Measurements from ENCODE around the gene TRIM63.
A peak's percentile ranks its signal among the peaks of the same experiment; 100 is the strongest.

Gene TRIM63

DNA sequence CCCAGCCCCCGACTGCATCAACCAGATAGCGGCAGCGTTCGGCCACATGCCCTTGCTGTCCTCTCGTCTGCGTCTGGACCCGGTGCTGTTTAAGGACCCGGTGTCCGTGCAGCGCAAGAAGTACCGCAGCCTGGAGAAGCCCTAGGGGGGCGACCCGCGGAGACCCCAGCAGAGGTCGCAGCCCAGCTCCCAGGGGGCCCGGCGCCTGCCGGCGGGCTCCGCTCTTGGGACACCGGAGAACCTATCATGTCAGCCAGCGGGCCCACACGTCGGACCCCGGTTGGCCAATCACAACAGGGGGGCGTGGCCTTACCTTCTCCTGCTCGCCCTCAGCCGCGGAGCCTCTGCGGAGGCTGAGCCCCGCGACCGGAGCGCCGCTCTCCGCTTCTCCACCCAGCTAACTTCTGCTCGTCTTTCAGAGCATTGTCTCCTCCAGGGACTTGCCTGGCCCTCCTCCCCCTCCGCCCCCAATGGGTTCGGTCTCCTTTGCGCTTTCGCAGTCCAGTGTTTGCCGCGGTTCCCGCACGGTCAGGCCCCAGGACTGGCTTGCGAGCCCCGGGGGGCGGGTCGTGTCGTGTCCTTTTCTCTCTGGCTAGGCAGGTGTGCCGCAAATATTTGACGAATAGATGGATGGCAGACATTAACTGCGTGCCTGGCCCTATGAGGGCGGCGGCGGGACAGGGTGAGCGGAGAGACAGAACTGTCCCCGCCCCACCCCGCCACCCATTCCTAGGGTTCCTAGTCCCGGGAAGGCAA, 32.0 kb downstream of the TRIM63 start:
- peak overlapping the region; percentile 90 for H3K4me2 ChIP-seq (ENCODE audit: low read length, poor library complexity, severe bottlenecking)
- peak overlapping the region in 1 of 2 experiments; percentile 78 for H3K23ac ChIP-seq (ENCODE audit: low read length in 2 of 2)
- H4K8ac ChIP-seq (ENCODE audit: low read length), result peak overlapping the region; percentile 64
- peak overlapping the region; percentile 31 for H3K27ac ChIP-seq (ENCODE audit: low read length, poor library complexity, severe bottlenecking)
- H2BK120ac ChIP-seq (ENCODE audit: low read depth, low read length), result no peak overlapping the region
- H3K14ac ChIP-seq (ENCODE audit: low read length in 2 of 2), result peak overlapping the region in 1 of 2 experiments; percentile 69
- peak overlapping the region; percentile 79 for H3K9ac ChIP-seq (ENCODE audit: low read length)
- no peaks in the 10 kb centered on the region for H3K79me1 ChIP-seq (replicated peaks; ENCODE audit: low read length, poor library complexity, severe bottlenecking)
- no peak overlapping the region for H4K91ac ChIP-seq (ENCODE audit: low read length)
- H2AFZ ChIP-seq (ENCODE audit: low read depth, low read length), result peak overlapping the region; percentile 95
- peak overlapping the region; percentile 64 to 67 for H3K18ac ChIP-seq (ENCODE audit: low read depth in 1 of 2, low read length in 2 of 2)
- peak overlapping the region in 1 of 2 experiments; percentile 13 for H3K4ac ChIP-seq (ENCODE audit: low read depth in 1 of 2, low read length in 2 of 2)
- no peak overlapping the region for H2BK5ac ChIP-seq (ENCODE audit: low read depth, low read length, poor library complexity, severe bottlenecking)
- peak; percentile 94 for DNase-seq
- no peaks in the 10 kb centered on the region for H3K9me3 ChIP-seq (ENCODE audit: control insufficient read depth, low read length)
- H3K36me3 ChIP-seq (ENCODE audit: control insufficient read depth in 1 of 2, insufficient read depth in 2 of 2, low read depth in 1 of 2, low read length in 2 of 2), result no peaks in the 10 kb centered on the region
- H2BK12ac ChIP-seq (ENCODE audit: low read length in 2 of 2), result peak overlapping the region in 1 of 2 experiments; percentile 61
- peak overlapping the region; percentile 65 for H2BK15ac ChIP-seq (ENCODE audit: low read depth, poor library complexity, severe bottlenecking)
- H3K27me3 ChIP-seq (ENCODE audit: control insufficient read depth in 1 of 2, insufficient read depth in 1 of 2, low read length in 2 of 2), result peaks cover 0 to 57% of the 10 kb centered on the region in 2 experiments
- no peak overlapping the region for H2AK5ac ChIP-seq (ENCODE audit: low read length, severe bottlenecking)
- peaks cover 19% of the 10 kb centered on the region for H3K4me1 ChIP-seq (ENCODE audit: control insufficient read depth, insufficient read depth, low read depth, low read length)
- H3K4me3 ChIP-seq (ENCODE audit: insufficient read depth in 1 of 2, low read depth in 1 of 2, low read length in 2 of 2), result peak overlapping the region; percentile 73 to 91
- WGBS, result under 1% methylated on average over 56 of the region's 60 CpGs

DNA sequence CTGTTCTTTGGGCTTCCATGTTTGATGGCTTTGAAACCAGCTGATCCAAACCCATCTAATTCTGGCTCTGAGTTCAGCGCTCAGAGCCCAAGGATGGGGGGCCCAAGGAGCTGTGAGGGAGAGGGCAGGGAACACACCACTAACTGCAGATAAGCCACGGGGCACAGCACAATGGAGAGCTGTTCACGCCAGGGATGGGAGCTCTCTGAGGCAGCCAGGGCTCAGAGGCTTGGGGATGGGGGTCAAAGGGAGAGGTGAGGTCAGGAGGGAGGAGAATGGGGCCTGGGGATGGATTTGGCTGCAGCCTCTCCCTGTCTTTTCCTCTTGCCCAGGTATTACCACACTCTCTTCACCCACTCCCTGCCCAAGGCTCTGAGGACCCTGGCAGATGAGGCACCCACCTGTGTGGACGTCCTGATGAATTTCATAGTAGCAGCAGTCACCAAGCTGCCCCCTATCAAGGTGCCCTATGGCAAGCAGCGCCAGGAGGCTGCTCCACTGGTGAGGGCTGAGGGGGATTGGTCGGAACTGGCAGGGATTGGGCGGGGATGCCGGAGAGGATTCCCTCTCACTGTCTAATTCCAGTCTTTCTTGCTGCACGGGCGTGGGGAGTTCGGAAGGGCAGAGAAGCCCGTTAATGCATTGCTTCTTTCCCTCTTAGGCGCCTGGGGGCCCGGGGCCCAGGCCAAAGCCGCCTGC, 32.8 kb downstream of the TRIM63 start:
- H3K27me3 ChIP-seq (ENCODE audit: control insufficient read depth in 1 of 2, insufficient read depth in 1 of 2, low read length in 2 of 2), result peaks cover 0 to 53% of the 10 kb centered on the region in 2 experiments
- peak overlapping the region in 1 of 2 experiments; percentile 54 for H2BK12ac ChIP-seq (ENCODE audit: low read length in 2 of 2)
- H3K9me3 ChIP-seq (ENCODE audit: control insufficient read depth, low read length), result no peaks in the 10 kb centered on the region
- H3K18ac ChIP-seq (ENCODE audit: low read depth in 1 of 2, low read length in 2 of 2), result no peak overlapping the region
- no peak overlapping the region for H4K91ac ChIP-seq (ENCODE audit: low read length)
- H4K8ac ChIP-seq (ENCODE audit: low read length), result no peak overlapping the region
- H3K27ac ChIP-seq (ENCODE audit: low read length, poor library complexity, severe bottlenecking), result no peak overlapping the region
- peak overlapping the region in 1 of 2 experiments; percentile 34 for H3K23ac ChIP-seq (ENCODE audit: low read length in 2 of 2)
- no peak overlapping the region for H2BK120ac ChIP-seq (ENCODE audit: low read depth, low read length)
- peak overlapping the region in 1 of 2 experiments; percentile 26 for H3K14ac ChIP-seq (ENCODE audit: low read length in 2 of 2)
- peak overlapping the region; percentile 91 for H2AFZ ChIP-seq (ENCODE audit: low read depth, low read length)
- DNase-seq, result no peak
- no peaks in the 10 kb centered on the region for H3K79me1 ChIP-seq (replicated peaks; ENCODE audit: low read length, poor library complexity, severe bottlenecking)
- whole genome bisulfite sequencing, result 24% methylated on average over 13 of the region's 15 CpGs
- H2BK15ac ChIP-seq (ENCODE audit: low read depth, poor library complexity, severe bottlenecking), result no peak overlapping the region
- H3K4me2 ChIP-seq (ENCODE audit: low read length, poor library complexity, severe bottlenecking), result peak overlapping the region; percentile 90
- H3K4ac ChIP-seq (ENCODE audit: low read depth in 1 of 2, low read length in 2 of 2), result no peak overlapping the region
- H3K4me3 ChIP-seq (ENCODE audit: insufficient read depth in 1 of 2, low read depth in 1 of 2, low read length in 2 of 2), result peak overlapping the region; percentile 73 to 91
- peak overlapping the region; percentile 79 for H3K9ac ChIP-seq (ENCODE audit: low read length)
- peaks cover 19% of the 10 kb centered on the region for H3K4me1 ChIP-seq (ENCODE audit: control insufficient read depth, insufficient read depth, low read depth, low read length)
- H2AK5ac ChIP-seq (ENCODE audit: low read length, severe bottlenecking), result no peak overlapping the region
- no peaks in the 10 kb centered on the region for H3K36me3 ChIP-seq (ENCODE audit: control insufficient read depth in 1 of 2, insufficient read depth in 2 of 2, low read depth in 1 of 2, low read length in 2 of 2)
- no peak overlapping the region for H2BK5ac ChIP-seq (ENCODE audit: low read depth, low read length, poor library complexity, severe bottlenecking)

DNA sequence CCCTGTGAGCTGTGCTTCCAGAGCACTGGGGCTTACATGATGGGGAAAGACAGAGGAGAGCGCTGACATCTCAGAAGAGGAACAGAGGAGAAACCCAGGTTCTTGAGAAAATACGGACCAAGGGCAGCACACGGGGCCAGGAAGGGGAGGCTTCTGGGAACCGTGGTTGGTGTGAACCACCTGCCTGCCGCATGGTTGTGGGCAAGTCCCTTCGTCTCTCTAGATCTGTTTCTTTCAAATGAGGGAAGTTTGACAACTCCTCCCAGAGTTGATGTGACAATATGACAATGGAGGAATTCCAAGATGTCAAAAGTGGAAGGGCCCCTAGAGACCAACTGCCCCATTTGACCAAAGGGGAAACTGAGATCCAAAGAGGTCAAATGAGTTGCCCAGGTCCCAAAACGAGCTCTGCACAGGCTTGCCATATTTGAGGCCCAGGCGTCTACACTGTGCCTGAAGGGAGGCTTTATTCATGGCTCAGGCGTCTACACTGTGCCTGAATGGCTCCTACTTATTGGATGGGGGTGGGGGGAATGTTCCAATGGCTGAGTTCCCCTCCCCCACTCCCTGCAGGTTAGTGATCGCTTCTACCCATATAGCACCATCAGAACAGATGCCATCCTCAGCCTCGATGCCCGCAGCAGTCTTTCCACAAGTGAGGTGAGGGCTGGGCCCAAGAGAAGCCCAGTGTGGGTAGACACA, 34.6 kb downstream of the TRIM63 start:
- H3K4me3 ChIP-seq (ENCODE audit: insufficient read depth in 1 of 2, low read depth in 1 of 2, low read length in 2 of 2), result no peak overlapping the region
- no peaks in the 10 kb centered on the region for H3K9me3 ChIP-seq (ENCODE audit: control insufficient read depth, low read length)
- no peak overlapping the region for H3K4me2 ChIP-seq (ENCODE audit: low read length, poor library complexity, severe bottlenecking)
- H3K79me1 ChIP-seq (replicated peaks; ENCODE audit: low read length, poor library complexity, severe bottlenecking), result no peaks in the 10 kb centered on the region
- no peak overlapping the region for H3K14ac ChIP-seq (ENCODE audit: low read length in 2 of 2)
- no peak overlapping the region for H3K4ac ChIP-seq (ENCODE audit: low read depth in 1 of 2, low read length in 2 of 2)
- no peak overlapping the region for H2AK5ac ChIP-seq (ENCODE audit: low read length, severe bottlenecking)
- H2BK12ac ChIP-seq (ENCODE audit: low read length in 2 of 2), result no peak overlapping the region
- H2BK5ac ChIP-seq (ENCODE audit: low read depth, low read length, poor library complexity, severe bottlenecking), result no peak overlapping the region
- no peak overlapping the region for H2AFZ ChIP-seq (ENCODE audit: low read depth, low read length)
- no peak overlapping the region for H3K9ac ChIP-seq (ENCODE audit: low read length)
- H3K27me3 ChIP-seq (ENCODE audit: control insufficient read depth in 1 of 2, insufficient read depth in 1 of 2, low read length in 2 of 2), result peaks cover 0 to 36% of the 10 kb centered on the region in 2 experiments
- 87% methylated on average over 10 of the region's 12 CpGs for WGBS
- no peak overlapping the region for H2BK15ac ChIP-seq (ENCODE audit: low read depth, poor library complexity, severe bottlenecking)
- H3K36me3 ChIP-seq (ENCODE audit: control insufficient read depth in 1 of 2, insufficient read depth in 2 of 2, low read depth in 1 of 2, low read length in 2 of 2), result no peaks in the 10 kb centered on the region
- no peak overlapping the region for H3K18ac ChIP-seq (ENCODE audit: low read depth in 1 of 2, low read length in 2 of 2)
- no peak overlapping the region for H2BK120ac ChIP-seq (ENCODE audit: low read depth, low read length)
- no peak overlapping the region for H4K8ac ChIP-seq (ENCODE audit: low read length)
- H3K23ac ChIP-seq (ENCODE audit: low read length in 2 of 2), result no peak overlapping the region
- peaks cover 26% of the 10 kb centered on the region for H3K4me1 ChIP-seq (ENCODE audit: control insufficient read depth, insufficient read depth, low read depth, low read length)
- no peak overlapping the region for H3K27ac ChIP-seq (ENCODE audit: low read length, poor library complexity, severe bottlenecking)
- H4K91ac ChIP-seq (ENCODE audit: low read length), result no peak overlapping the region
- DNase-seq, result no peak
